ENCODE data around the gene PINLYP.
"Not testable (repeated sequence)": the region's sequence is repeated elsewhere in the genome, so short reads cannot be mapped to it uniquely, and the experiment has no call there.

The PINLYP gene

DNA sequence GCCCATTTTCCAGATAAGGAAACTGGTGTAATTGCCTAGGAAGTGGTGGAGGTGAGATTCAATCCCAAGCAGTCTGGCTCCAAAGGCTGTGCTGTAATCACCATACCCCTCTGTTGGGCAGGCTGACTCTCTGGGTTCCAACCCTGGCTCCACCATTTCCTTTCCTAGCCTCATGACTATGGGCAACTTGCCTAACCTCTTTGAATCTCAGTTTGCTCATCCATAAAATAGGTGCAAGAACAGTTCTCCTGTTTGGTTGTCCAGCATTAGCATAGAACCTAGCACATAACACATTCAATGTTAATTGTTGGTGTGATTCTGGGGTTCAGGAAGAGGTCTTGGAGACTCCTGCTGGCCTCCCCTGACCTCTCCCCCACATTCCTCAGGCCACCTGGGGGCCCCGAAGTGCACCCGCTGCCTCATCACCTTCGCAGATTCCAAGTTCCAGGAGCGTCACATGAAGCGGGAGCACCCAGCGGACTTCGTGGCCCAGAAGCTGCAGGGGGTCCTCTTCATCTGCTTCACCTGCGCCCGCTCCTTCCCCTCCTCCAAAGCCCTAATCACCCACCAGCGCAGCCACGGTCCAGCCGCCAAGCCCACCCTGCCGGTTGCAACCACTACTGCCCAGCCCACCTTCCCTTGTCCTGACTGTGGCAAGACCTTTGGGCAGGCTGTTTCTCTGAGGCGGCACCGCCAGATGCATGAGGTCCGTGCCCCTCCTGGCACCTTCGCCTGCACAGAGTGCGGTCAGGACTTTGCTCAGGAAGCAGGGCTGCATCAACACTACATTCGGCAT is 23.0 kb downstream of the PINLYP start:
- Histone ChIP-seq H3K9me3 (ENCODE audit: control insufficient read depth, insufficient read depth, low read length) (no peaks in the 10 kb centered on the region), H3K9ac (ENCODE audit: low read depth, low read length) (no peak overlapping the region), H3K4me1 (ENCODE audit: insufficient read depth, low read length) (no peaks in the 10 kb centered on the region), H3K36me3 (ENCODE audit: insufficient read depth, low read length) (peaks cover 6% of the 10 kb centered on the region; the same call in 1 of the 2 replicates)

- Histone ChIP-seq H3K4me1 (ENCODE audit: insufficient read depth, low read length) (no peaks in the 10 kb centered on the region), H3K9me3 (ENCODE audit: control insufficient read depth, insufficient read depth, low read length) (no peaks in the 10 kb centered on the region), H3K36me3 (ENCODE audit: insufficient read depth, low read length) (peaks cover 3% of the 10 kb centered on the region; the same call in 1 of the 2 replicates), H3K9ac (ENCODE audit: low read depth, low read length) (no peak overlapping the region)
Observed at GRCh38 chr19:43599635-43600295, 24.2 kb downstream of the PINLYP start.

- H3K9ac ChIP-seq (ENCODE audit: low read depth, low read length); H3K36me3 ChIP-seq (ENCODE audit: insufficient read depth, low read length); H3K9me3 ChIP-seq (ENCODE audit: control insufficient read depth, insufficient read depth, low read length); H3K4me1 ChIP-seq (ENCODE audit: insufficient read depth, low read length): not testable (repeated sequence)
Observed at GRCh38 chr19:43600326-43600725, 24.7 kb downstream of the PINLYP start.

DNA sequence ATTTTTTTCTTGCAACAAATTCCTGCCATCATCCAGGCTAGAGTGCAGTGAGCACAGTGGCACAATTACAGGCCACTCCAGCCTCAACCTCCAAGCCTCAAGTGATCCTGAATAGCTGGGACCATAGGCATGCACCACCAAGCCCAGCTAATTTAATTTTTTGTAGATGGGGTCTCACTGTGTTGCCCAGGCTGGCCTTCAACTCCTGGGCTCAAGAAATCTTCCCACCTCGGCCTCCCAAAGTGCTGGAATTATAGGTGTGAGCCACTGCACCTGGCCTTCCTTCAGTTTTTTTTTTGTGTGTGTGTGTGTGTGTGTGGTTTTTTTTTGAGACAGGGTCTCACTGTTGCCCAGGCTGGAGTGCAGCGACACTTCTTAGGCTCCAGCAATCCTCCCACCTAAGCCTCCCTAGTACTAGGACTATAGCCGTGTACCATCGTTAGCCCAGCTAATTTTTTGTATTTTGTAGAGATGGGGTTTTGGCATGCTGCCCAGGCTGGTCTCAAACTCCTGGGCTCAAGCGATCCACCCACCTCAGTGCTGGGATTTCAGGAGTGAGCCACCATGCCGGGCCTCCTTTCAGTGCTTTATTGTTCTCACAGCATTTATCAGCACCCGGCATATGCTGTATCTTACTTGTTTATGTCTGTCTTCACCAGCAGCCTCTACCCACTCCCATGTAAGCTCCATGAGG is 30.4 kb downstream of the PINLYP start:
- Histone ChIP-seq H3K36me3 (ENCODE audit: insufficient read depth, low read length) (no peaks in the 10 kb centered on the region), H3K9me3 (ENCODE audit: control insufficient read depth, insufficient read depth, low read length) (no peaks in the 10 kb centered on the region), H3K9ac (ENCODE audit: low read depth, low read length) (no peak overlapping the region), H3K4me1 (ENCODE audit: insufficient read depth, low read length) (no peaks in the 10 kb centered on the region)

GRCh38 chr19:43606569-43607229 is 31.1 kb downstream of the PINLYP start:
- Histone ChIP-seq H3K9ac (ENCODE audit: low read depth, low read length) (no peak overlapping the region), H3K36me3 (ENCODE audit: insufficient read depth, low read length) (no peaks in the 10 kb centered on the region), H3K4me1 (ENCODE audit: insufficient read depth, low read length) (no peaks in the 10 kb centered on the region), H3K9me3 (ENCODE audit: control insufficient read depth, insufficient read depth, low read length) (no peaks in the 10 kb centered on the region)

- H3K9me3 ChIP-seq (ENCODE audit: control insufficient read depth, insufficient read depth, low read length), result no peaks in the 10 kb centered on the region
- H3K4me1 ChIP-seq (ENCODE audit: insufficient read depth, low read length), result no peaks in the 10 kb centered on the region
- H3K9ac ChIP-seq (ENCODE audit: low read depth, low read length), result no peak overlapping the region
- H3K36me3 ChIP-seq (ENCODE audit: insufficient read depth, low read length), result no peaks in the 10 kb centered on the region
Observed at GRCh38 chr19:43607238-43608205, 31.9 kb downstream of the PINLYP start.

DNA sequence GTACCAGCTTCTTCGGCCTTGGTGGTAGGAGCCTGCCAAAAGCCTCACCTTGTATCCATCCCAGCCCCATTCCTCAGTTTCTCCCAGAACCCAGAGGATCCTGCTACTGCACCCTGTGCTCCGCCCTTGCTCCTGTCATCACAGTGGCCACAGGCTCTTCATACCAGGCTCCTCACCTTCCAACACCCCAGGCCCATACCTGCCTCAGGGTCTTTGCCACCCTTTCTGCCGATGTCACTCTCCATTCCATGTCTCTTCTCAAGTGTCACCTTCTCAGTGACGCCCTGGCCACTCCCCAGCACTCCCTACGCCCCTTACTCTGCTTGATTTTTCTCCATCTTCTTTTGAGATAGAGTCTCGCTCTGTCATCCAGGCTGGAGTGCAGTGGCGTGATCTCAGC is 34.3 kb downstream of the PINLYP start:
- Histone ChIP-seq H3K9ac (ENCODE audit: low read depth, low read length) (no peak overlapping the region), H3K36me3 (ENCODE audit: insufficient read depth, low read length) (no peaks in the 10 kb centered on the region), H3K9me3 (ENCODE audit: control insufficient read depth, insufficient read depth, low read length) (no peaks in the 10 kb centered on the region), H3K4me1 (ENCODE audit: insufficient read depth, low read length) (no peaks in the 10 kb centered on the region)

GRCh38 chr19:43610493-43610892 is 34.9 kb downstream of the PINLYP start:
- H3K4me1 ChIP-seq (ENCODE audit: insufficient read depth, low read length), result no peaks in the 10 kb centered on the region
- H3K36me3 ChIP-seq (ENCODE audit: insufficient read depth, low read length), result no peaks in the 10 kb centered on the region
- no peak overlapping the region for H3K9ac ChIP-seq (ENCODE audit: low read depth, low read length)
- no peaks in the 10 kb centered on the region for H3K9me3 ChIP-seq (ENCODE audit: control insufficient read depth, insufficient read depth, low read length)

DNA sequence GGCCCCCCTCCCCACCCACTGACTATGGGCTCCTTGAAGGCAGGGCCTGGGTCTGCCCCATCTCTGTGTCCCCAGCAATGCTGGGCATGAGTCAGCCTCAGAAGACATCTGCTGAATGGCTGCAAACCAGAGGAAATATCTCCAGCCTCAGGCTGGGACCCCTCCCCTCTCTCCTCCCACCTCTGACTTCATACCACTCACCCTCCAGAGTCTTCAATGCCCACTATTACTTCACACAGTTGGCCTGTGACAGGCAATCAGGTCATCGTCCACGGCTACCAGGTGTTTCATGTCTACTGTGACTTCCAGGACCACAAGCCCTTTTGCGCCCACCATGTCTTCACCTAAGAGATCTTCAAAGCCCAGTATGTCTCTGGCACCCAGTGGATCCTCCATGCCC is 36.2 kb downstream of the PINLYP start, which contains the start of gene SRRM5:
Gene SRRM5, plus strand, starts transcription at position 301 of the 400 bp plus-strand sequence. Its CDS starts 34 bp downstream, at position 335.
- Histone ChIP-seq H3K9me3 (ENCODE audit: control insufficient read depth, insufficient read depth, low read length) (no peaks in the 10 kb centered on the region), H3K9ac (ENCODE audit: low read depth, low read length) (no peak within 1 kb of the TSS), H3K4me1 (ENCODE audit: insufficient read depth, low read length) (no peaks in the 10 kb centered on the region), H3K36me3 (ENCODE audit: insufficient read depth, low read length) (no peaks in the 10 kb centered on the region)

- no peaks in the 10 kb centered on the region for H3K4me1 ChIP-seq (ENCODE audit: insufficient read depth, low read length)
- no peaks in the 10 kb centered on the region for H3K36me3 ChIP-seq (ENCODE audit: insufficient read depth, low read length)
- H3K9ac ChIP-seq (ENCODE audit: low read depth, low read length), result no peak overlapping the region
- H3K9me3 ChIP-seq (ENCODE audit: control insufficient read depth, insufficient read depth, low read length), result no peaks in the 10 kb centered on the region
Observed at GRCh38 chr19:43612374-43612773, 36.8 kb downstream of the PINLYP start.

DNA sequence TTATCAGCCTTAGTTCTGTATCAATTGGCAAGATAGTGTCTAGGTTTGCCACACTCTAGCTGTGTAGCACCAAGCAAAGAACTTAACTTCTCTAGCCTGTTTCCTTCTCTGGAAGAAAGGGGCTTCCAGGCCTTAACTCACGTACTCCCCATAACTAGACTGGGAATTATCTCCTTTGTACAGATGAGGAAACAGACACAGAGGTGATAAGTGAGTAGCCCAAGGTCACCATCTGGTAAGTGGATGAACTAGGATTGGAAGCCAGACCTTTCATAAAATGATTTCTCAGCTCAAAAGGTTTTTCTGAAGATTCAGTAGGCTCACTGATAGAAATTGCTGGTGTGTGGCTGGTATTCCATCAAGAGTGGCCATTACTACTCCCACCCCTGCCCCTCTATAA is 40.7 kb downstream of the PINLYP start:
- H3K4me1 ChIP-seq (ENCODE audit: insufficient read depth, low read length), result no peaks in the 10 kb centered on the region; the same call in 1 of the 2 replicates
- H3K9ac ChIP-seq (ENCODE audit: low read depth, low read length), result no peak overlapping the region
- H3K9me3 ChIP-seq (ENCODE audit: control insufficient read depth, insufficient read depth, low read length), result no peaks in the 10 kb centered on the region
- no peaks in the 10 kb centered on the region for H3K36me3 ChIP-seq (ENCODE audit: insufficient read depth, low read length)

GRCh38 chr19:43616954-43617353 is 41.4 kb downstream of the PINLYP start:
- Histone ChIP-seq H3K9ac (ENCODE audit: low read depth, low read length) (no peak overlapping the region), H3K4me1 (ENCODE audit: insufficient read depth, low read length) (no peaks in the 10 kb centered on the region; the same call in 1 of the 2 replicates), H3K9me3 (ENCODE audit: control insufficient read depth, insufficient read depth, low read length) (no peaks in the 10 kb centered on the region), H3K36me3 (ENCODE audit: insufficient read depth, low read length) (no peaks in the 10 kb centered on the region)

DNA sequence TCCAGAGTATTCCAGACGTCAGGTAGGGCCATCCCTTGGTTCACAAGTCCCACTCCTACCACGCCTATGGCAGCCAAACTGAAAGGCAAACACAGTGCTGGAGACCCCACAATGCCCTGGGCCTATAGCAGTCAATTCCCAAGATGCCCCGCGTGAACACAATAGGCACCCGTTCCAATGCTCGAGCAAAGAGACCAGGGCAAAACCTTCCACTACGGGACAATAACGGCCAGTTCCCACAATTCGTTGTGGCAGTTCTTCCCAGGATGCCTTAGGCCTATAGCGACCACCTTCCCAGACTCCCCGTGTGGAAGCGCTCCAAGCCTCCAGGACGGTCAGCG is 43.3 kb downstream of the PINLYP start:
- Histone ChIP-seq H3K4me1 (ENCODE audit: insufficient read depth, low read length) (no peaks in the 10 kb centered on the region; the same call in 1 of the 2 replicates), H3K9me3 (ENCODE audit: control insufficient read depth, insufficient read depth, low read length) (no peaks in the 10 kb centered on the region), H3K9ac (ENCODE audit: low read depth, low read length) (peak overlapping the region; percentile 57), H3K36me3 (ENCODE audit: insufficient read depth, low read length) (no peaks in the 10 kb centered on the region)
